ENCODE measurements around the gene TMC4. TPM values are rescaled to one million over a fixed set of nuclear protein-coding genes. Genes with fewer than 3 reads are reported as not detected.
"Not testable (repeated sequence)": the region's sequence is repeated elsewhere in the genome, so short reads cannot be mapped to it uniquely, and the experiment has no call there.

TMC4 gene
- total and polyA plus RNA-seq, 9 donors, result 0.45 to 103 (median 6.3) TPM

GRCh38 chr19:54196536-54196935 lies 23.6 kb upstream of the TMC4 start:
- WGBS, 3 donors, result 92 to 95% (median 95%) methylated on average over 7 of the region's 7 CpGs
- Histone ChIP-seq H3K4me1 (ENCODE audit: insufficient read depth) (peaks cover 8% of the 10 kb centered on the region), H3K36me3 (no peaks in the 10 kb centered on the region), H3K27ac (no peak overlapping the region), H3K4me3 (no peak overlapping the region), H3K27me3 (no peaks in the 10 kb centered on the region), H3K9me3 (no peaks in the 10 kb centered on the region)
- TF ChIP-seq POLR2A (IDR thresholded peaks at IDR 0.05) (no peak), EP300 (IDR thresholded peaks at IDR 0.05) (no peak)
- TF ChIP-seq, protein P1, sequence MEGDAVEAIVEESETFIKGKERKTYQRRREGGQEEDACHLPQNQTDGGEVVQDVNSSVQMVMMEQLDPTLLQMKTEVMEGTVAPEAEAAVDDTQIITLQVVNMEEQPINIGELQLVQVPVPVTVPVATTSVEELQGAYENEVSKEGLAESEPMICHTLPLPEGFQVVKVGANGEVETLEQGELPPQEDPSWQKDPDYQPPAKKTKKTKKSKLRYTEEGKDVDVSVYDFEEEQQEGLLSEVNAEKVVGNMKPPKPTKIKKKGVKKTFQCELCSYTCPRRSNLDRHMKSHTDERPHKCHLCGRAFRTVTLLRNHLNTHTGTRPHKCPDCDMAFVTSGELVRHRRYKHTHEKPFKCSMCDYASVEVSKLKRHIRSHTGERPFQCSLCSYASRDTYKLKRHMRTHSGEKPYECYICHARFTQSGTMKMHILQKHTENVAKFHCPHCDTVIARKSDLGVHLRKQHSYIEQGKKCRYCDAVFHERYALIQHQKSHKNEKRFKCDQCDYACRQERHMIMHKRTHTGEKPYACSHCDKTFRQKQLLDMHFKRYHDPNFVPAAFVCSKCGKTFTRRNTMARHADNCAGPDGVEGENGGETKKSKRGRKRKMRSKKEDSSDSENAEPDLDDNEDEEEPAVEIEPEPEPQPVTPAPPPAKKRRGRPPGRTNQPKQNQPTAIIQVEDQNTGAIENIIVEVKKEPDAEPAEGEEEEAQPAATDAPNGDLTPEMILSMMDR (IDR thresholded peaks at IDR 0.05), result no peak
- DNase-seq, result no peak
- intact Hi-C loops (cut with DNase I), result no loop called here

DNA sequence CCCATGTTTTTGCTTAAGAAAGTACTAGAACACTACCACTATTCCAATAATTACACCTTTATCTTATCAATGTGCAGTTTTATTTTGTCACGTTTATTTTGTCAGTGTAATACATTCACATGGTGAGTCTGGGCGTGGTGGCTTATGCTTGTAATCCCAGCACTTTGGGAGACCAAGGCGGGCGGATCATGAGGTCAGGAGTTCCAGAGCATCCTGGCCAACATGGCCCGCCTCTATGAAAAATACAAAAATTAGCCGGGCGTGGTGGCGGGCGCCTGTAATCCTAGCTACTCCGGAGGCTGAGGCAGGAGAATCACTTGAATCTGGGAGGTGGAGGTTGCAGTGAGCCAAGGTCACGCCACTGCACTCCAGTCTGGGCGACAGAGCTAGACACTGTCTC lies 21.5 kb upstream of the TMC4 start:
- DNase-seq; H3K27me3 ChIP-seq; H3K36me3 ChIP-seq; intact Hi-C loops (cut with DNase I); H3K4me1 ChIP-seq (ENCODE audit: insufficient read depth); H3K9me3 ChIP-seq; H3K27ac ChIP-seq; H3K4me3 ChIP-seq: not testable (repeated sequence)
- WGBS, 3 donors, result 91 to 93% (median 92%) methylated on average over 12 of the region's 12 CpGs

GRCh38 chr19:54193011-54193410 lies 20.1 kb upstream of the TMC4 start:
- TF ChIP-seq POLR2A (IDR thresholded peaks at IDR 0.05) (no peak), EP300 (IDR thresholded peaks at IDR 0.05) (no peak)
- TF ChIP-seq, protein P1 (IDR thresholded peaks at IDR 0.05), result no peak
- intact Hi-C loops (cut with DNase I), result no loop called here
- Histone ChIP-seq H3K36me3 (no peaks in the 10 kb centered on the region), H3K4me3 (no peak overlapping the region), H3K27ac (no peak overlapping the region), H3K27me3 (no peaks in the 10 kb centered on the region), H3K4me1 (ENCODE audit: insufficient read depth) (peaks cover 6% of the 10 kb centered on the region), H3K9me3 (no peaks in the 10 kb centered on the region)
- DNase-seq, result peak in 1 of 5 donors; percentile 40
- 88 to 90% (median 89%) methylated on average over 11 of the region's 11 CpGs for WGBS, 3 donors

DNA sequence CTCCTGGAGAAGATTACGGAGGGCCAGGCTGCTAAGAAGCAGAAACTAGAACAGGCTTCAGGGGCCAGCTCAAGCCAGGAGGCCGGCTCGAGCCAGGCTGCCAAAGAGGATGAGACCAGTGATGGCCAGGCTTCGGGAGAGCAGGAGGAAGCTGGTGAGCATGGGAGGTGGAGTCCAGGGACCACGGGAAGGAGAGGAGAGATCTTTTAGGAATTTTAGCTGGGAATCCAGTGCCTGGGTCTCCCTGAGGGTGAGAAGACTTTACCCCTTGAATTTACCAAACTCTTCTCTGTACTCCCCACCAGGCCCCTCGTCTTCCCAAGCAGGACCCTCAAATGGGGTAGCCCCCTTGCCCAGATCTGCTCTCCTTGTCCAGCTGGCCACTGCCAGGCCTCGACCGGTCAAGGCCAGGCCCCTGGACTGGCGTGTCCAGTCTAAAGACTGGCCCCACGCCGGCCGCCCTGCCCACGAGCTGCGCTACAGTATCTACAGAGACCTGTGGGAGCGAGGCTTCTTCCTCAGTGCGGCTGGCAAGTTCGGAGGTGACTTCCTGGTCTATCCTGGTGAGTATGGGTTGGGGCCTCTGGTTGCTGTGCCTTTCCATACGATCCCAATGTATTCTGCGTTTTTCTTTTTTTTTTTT lies 19.0 kb upstream of the TMC4 start:
- peak overlapping the region; percentile 96 to 100 for H3K27ac ChIP-seq
- TF ChIP-seq POLR2A (IDR thresholded peaks at IDR 0.05) (no peak), EP300 (IDR thresholded peaks at IDR 0.05) (no peak)
- TF ChIP-seq, protein P1 (IDR thresholded peaks at IDR 0.05), result no peak
- WGBS, 3 donors, result 41 to 54% (median 44%) methylated on average over 19 of the region's 19 CpGs
- intact Hi-C loops (cut with DNase I), result no loop called here
- peak overlapping the region; percentile 66 for H3K4me3 ChIP-seq
- H3K9me3 ChIP-seq, result no peaks in the 10 kb centered on the region
- H3K36me3 ChIP-seq, result no peaks in the 10 kb centered on the region
- H3K4me1 ChIP-seq (ENCODE audit: insufficient read depth), result peaks cover 6% of the 10 kb centered on the region
- peak in 3 of 5 donors; percentile 52 to 59 (median 54) for DNase-seq
- no peaks in the 10 kb centered on the region for H3K27me3 ChIP-seq

- 1 to 2% (median 1%) methylated on average over 35 to 77 of the region's 77 CpGs for WGBS, 3 donors
- intact Hi-C loops (cut with DNase I), result no loop called here
- H3K27ac ChIP-seq, result peak within 1 kb of the TSS; percentile 96 to 100
- DNase-seq, result peak; percentile 90 to 95 (median 93)
- peak; percentile 83 for TF ChIP-seq POLR2A (IDR thresholded peaks at IDR 0.05)
- TF ChIP-seq, protein P1 (IDR thresholded peaks at IDR 0.05), result peak in 1 of 3 donors; percentile 23
- no peak for TF ChIP-seq EP300 (IDR thresholded peaks at IDR 0.05)
- no peaks in the 10 kb centered on the region for H3K36me3 ChIP-seq
- H3K27me3 ChIP-seq, result no peaks in the 10 kb centered on the region
- H3K4me1 ChIP-seq (ENCODE audit: insufficient read depth), result peaks cover 6% of the 10 kb centered on the region
- no peaks in the 10 kb centered on the region for H3K9me3 ChIP-seq
- peak within 1 kb of the TSS; percentile 66 for H3K4me3 ChIP-seq
These were observed 18.3 kb upstream of the TMC4 start, which contains the start of gene TSEN34 for GRCh38 chr19:54191011-54191810. Gene TSEN34 (plus strand): TSS chr19:54191308. CDS start chr19:54191365, 57 bp downstream.

Data from ovary (tissue), 9 donors.